Testis (tissue), 3 donors: ENCODE measurements around the gene RNF11. TPM values are rescaled to one million over a fixed set of nuclear protein-coding genes. Genes with fewer than 3 reads are reported as not detected.

Experiments
- DNase-seq: peaks from one replicate; pipeline ENCODE4 v3.0.0-alpha.2; 2019
- H3K27ac ChIP-seq, 2 donors: fragments of 200-600 bp; sonication (generic); one replicate each; pipeline ENCODE4 v1.5.1; 2019
- H3K27me3 ChIP-seq: fragments of 200-600 bp; sonication (generic); one replicate; pipeline ENCODE4 v1.5.1; 2019
- H3K36me3 ChIP-seq: fragments of 200-600 bp; sonication (generic); one replicate; pipeline ENCODE4 v1.5.1; 2017; ENCODE audit warnings: low read depth; ENCODE audit errors: missing control alignments
- H3K4me1 ChIP-seq: fragments of 200-600 bp; sonication (generic); one replicate; pipeline ENCODE4 v1.5.1; 2019
- H3K4me3 ChIP-seq, 2 donors: fragments of 200-600 bp; sonication (generic); one replicate each; pipeline ENCODE4 v1.5.1; 2017 to 2019
- H3K9me3 ChIP-seq: fragments of 200-600 bp; sonication (generic); one replicate; pipeline ENCODE4 v1.5.1; 2017
- CTCF ChIP-seq, 3 experiments: fragments of 450-650 bp in 2 of 3; fragments of 200-600 bp in 1 of 3; sonication (generic) in 1 of 3; IDR thresholded peaks; one replicate each; pipeline ENCODE4 v1.5.1; 2016 to 2019; ENCODE audit warnings: antibody characterized with exemption in 3 of 3, mild to moderate bottlenecking in 2 of 3, moderate library complexity in 1 of 3
- POLR2A ChIP-seq: fragments of 450-650 bp; IDR thresholded peaks from one replicate; pipeline ENCODE4 v1.6.1; 2017; ENCODE audit warnings: antibody characterized with exemption, mild to moderate bottlenecking, moderate library complexity
- WGBS, 2 donors: methylation state at CpG; one replicate each; pipeline ENCODE4 v1.1.5; 2018; 5-methylcytosine and 5-hydroxymethylcytosine counted together
- intact Hi-C: fragments of 100-400 bp; cut with DNase I; formaldehyde crosslinking; loops from one replicate; pipeline ENCODE4 v1.15.1; 2023; ENCODE audit warnings: low total_unique reads
- polyA plus RNA-seq: library from polyadenylated mRNA; stranded (reverse); fragments of 350-450 nt; fragmentation: Illumina TruSeq; extraction: RNeasy Lipid Tissue Mini Kit (QIAGEN cat#74804); gene quantifications from one replicate; pipeline ENCODE4 v1.2.3, GENCODE V29; 2014; ENCODE audit warnings: low read depth, low replicate concordance; ENCODE audit not compliant: insufficient read depth
- total RNA-seq, 2 donors: library from RNA; depleted of rRNA; stranded (reverse); fragments of >200 nt; gene quantifications; one replicate each; pipeline ENCODE4 v1.2.3, GENCODE V29; 2016

Gene RNF11
- total and polyA plus RNA-seq, 3 donors from 2014 or later = 59.8 to 108 (median 89.7) TPM

GRCh38 chr1:51210055-51210454, 26.0 kb upstream of the RNF11 start:
- TF ChIP-seq CTCF (IDR thresholded peaks at IDR 0.05) = no peak
- TF ChIP-seq POLR2A = no peak
- peaks cover 19% of the 10 kb centered on the region for H3K4me1 ChIP-seq
- H3K9me3 ChIP-seq = no peaks in the 10 kb centered on the region
- H3K36me3 ChIP-seq = no peaks in the 10 kb centered on the region
- H3K4me3 ChIP-seq = no peak overlapping the region
- H3K27me3 ChIP-seq = no peaks in the 10 kb centered on the region
- WGBS, 2 donors = 29 to 35% methylated on average over 3 of the region's 3 CpGs
- peak overlapping the region; percentile 55 to 74 for H3K27ac ChIP-seq
- intact Hi-C loops = no loop called here
- DNase-seq = peak; percentile 30

GRCh38 chr1:51210676-51211075, 25.4 kb upstream of the RNF11 start:
- H3K27me3 ChIP-seq = no peaks in the 10 kb centered on the region
- no peak overlapping the region for H3K4me3 ChIP-seq
- peaks cover 19% of the 10 kb centered on the region for H3K4me1 ChIP-seq
- peak overlapping the region; percentile 55 to 74 for H3K27ac ChIP-seq
- no peaks in the 10 kb centered on the region for H3K36me3 ChIP-seq
- 71 to 72% methylated on average over 3 of the region's 3 CpGs for WGBS, 2 donors
- TF ChIP-seq POLR2A = no peak
- no peak for TF ChIP-seq CTCF (IDR thresholded peaks at IDR 0.05)
- DNase-seq = no peak
- no peaks in the 10 kb centered on the region for H3K9me3 ChIP-seq
- intact Hi-C loops = no loop called here

- H3K36me3 ChIP-seq = no peaks in the 10 kb centered on the region
- 46% methylated on average over 7 of the region's 7 CpGs for WGBS, 2 donors
- DNase-seq = no peak
- no peaks in the 10 kb centered on the region for H3K9me3 ChIP-seq
- peaks cover 17% of the 10 kb centered on the region for H3K4me1 ChIP-seq
- no peak overlapping the region for H3K4me3 ChIP-seq
- intact Hi-C loops = no loop called here
- H3K27me3 ChIP-seq = no peaks in the 10 kb centered on the region
- H3K27ac ChIP-seq = no peak overlapping the region
- TF ChIP-seq CTCF (IDR thresholded peaks at IDR 0.05) = no peak
- no peak for TF ChIP-seq POLR2A
These were observed 21.4 kb upstream of the RNF11 start for GRCh38 chr1:51214615-51215131.

GRCh38 chr1:51215169-51215568, 20.9 kb upstream of the RNF11 start:
- 89 to 93% methylated on average over 1 of the region's 1 CpG for WGBS, 2 donors
- H3K36me3 ChIP-seq = no peaks in the 10 kb centered on the region
- no peak overlapping the region for H3K4me3 ChIP-seq
- H3K27ac ChIP-seq = no peak overlapping the region
- no peak for DNase-seq
- H3K4me1 ChIP-seq = peaks cover 12% of the 10 kb centered on the region
- intact Hi-C loops = no loop called here
- no peaks in the 10 kb centered on the region for H3K9me3 ChIP-seq
- no peaks in the 10 kb centered on the region for H3K27me3 ChIP-seq
- no peak for TF ChIP-seq POLR2A
- no peak for TF ChIP-seq CTCF (IDR thresholded peaks at IDR 0.05)

GRCh38 chr1:51216631-51217030, 19.4 kb upstream of the RNF11 start:
- Histone ChIP-seq H3K4me1 (no peaks in the 10 kb centered on the region), H3K4me3 (no peak overlapping the region), H3K9me3 (no peaks in the 10 kb centered on the region), H3K27me3 (no peaks in the 10 kb centered on the region), H3K36me3 (no peaks in the 10 kb centered on the region), H3K27ac (peak overlapping the region in 1 of 2 donors; percentile 65)
- intact Hi-C loops = no loop called here
- WGBS, 2 donors = 69 to 76% methylated on average over 4 of the region's 4 CpGs
- DNase-seq = no peak
- TF ChIP-seq POLR2A (no peak), CTCF (IDR thresholded peaks at IDR 0.05) (no peak)
